ENCODE data around the gene SFTPB.
"Not testable (repeated sequence)": the region's sequence is repeated elsewhere in the genome, so short reads cannot be mapped to it uniquely, and the experiment has no call there.

SFTPB gene

GRCh38 chr2:85663594-85664565 lies 4.1 kb downstream of the SFTPB start:
- Mint-ChIP-seq H3K4me1 (ENCODE audit: low read depth) (no peaks in the 10 kb centered on the region), H3K9me3 (no peaks in the 10 kb centered on the region), H3K36me3 (ENCODE audit: low read depth) (no peaks in the 10 kb centered on the region), H3K27me3 (ENCODE audit: low read depth) (no peaks in the 10 kb centered on the region), H3K27ac (no peak overlapping the region), H3K4me3 (no peak overlapping the region)
- no peak for DNase-seq (ENCODE audit: low spot score)

- Mint-ChIP-seq H3K27ac (peak overlapping the region; percentile 41), H3K9me3 (no peaks in the 10 kb centered on the region), H3K36me3 (ENCODE audit: low read depth) (no peaks in the 10 kb centered on the region), H3K4me1 (ENCODE audit: low read depth) (no peaks in the 10 kb centered on the region), H3K27me3 (ENCODE audit: low read depth) (no peaks in the 10 kb centered on the region), H3K4me3 (no peak overlapping the region)
- no peak for DNase-seq (ENCODE audit: low spot score)
Observed at GRCh38 chr2:85662899-85663593, 5.0 kb downstream of the SFTPB start.

DNA sequence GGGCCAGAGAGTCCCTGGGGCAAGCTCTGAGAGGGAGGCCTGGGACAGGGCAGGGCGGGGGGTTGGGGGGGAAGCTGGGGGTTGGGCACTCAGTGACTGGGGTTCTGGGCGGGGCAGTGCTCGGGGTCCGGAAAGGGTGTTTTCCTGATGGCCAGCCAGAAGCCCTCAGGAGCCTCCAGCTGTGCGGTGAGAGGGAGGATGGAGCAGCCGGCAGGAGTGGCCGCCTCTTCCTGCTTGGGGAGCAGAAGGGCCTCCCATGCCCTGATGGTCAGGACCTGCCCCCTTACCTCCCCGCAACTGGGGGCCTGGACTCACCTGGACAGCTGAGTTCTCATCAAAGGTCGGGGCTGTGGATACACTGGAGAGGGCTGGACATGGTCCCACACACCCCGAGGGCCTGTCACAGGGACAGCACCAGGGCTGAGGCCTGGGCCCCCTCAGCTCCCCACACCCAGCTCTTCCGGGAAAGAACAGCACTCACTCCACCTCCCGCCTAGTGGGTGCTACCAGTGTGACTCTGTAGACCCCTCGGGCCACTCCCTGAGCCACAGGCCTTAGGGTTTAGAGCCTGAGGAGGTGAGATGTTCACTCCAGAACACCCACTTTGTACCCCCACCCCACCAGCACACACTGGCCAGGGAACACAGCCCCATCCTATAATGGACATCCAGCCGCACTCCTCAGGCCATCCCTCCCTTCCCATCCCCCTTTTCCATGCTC lies 6.7 kb downstream of the SFTPB start:
- no peak for DNase-seq (ENCODE audit: low spot score)
- H3K27ac Mint-ChIP-seq = no peak overlapping the region
- no peaks in the 10 kb centered on the region for H3K4me1 Mint-ChIP-seq (ENCODE audit: low read depth)
- no peaks in the 10 kb centered on the region for H3K36me3 Mint-ChIP-seq (ENCODE audit: low read depth)
- H3K9me3 Mint-ChIP-seq = no peaks in the 10 kb centered on the region
- H3K4me3 Mint-ChIP-seq = no peak overlapping the region
- no peaks in the 10 kb centered on the region for H3K27me3 Mint-ChIP-seq (ENCODE audit: low read depth)

- peaks cover 3% of the 10 kb centered on the region for H3K36me3 Mint-ChIP-seq (ENCODE audit: low read depth)
- H3K27ac Mint-ChIP-seq = no peak overlapping the region
- H3K9me3 Mint-ChIP-seq = no peaks in the 10 kb centered on the region
- DNase-seq (ENCODE audit: low spot score) = no peak
- H3K4me1 Mint-ChIP-seq (ENCODE audit: low read depth) = no peaks in the 10 kb centered on the region
- H3K27me3 Mint-ChIP-seq (ENCODE audit: low read depth) = no peaks in the 10 kb centered on the region
- no peak overlapping the region for H3K4me3 Mint-ChIP-seq
Observed at GRCh38 chr2:85660725-85661124, 7.3 kb downstream of the SFTPB start.

GRCh38 chr2:85660301-85660700 lies 7.7 kb downstream of the SFTPB start:
- H3K4me3 Mint-ChIP-seq; DNase-seq (ENCODE audit: low spot score); H3K27ac Mint-ChIP-seq; H3K4me1 Mint-ChIP-seq (ENCODE audit: low read depth); H3K27me3 Mint-ChIP-seq (ENCODE audit: low read depth); H3K9me3 Mint-ChIP-seq; H3K36me3 Mint-ChIP-seq (ENCODE audit: low read depth): not testable (repeated sequence)

DNA sequence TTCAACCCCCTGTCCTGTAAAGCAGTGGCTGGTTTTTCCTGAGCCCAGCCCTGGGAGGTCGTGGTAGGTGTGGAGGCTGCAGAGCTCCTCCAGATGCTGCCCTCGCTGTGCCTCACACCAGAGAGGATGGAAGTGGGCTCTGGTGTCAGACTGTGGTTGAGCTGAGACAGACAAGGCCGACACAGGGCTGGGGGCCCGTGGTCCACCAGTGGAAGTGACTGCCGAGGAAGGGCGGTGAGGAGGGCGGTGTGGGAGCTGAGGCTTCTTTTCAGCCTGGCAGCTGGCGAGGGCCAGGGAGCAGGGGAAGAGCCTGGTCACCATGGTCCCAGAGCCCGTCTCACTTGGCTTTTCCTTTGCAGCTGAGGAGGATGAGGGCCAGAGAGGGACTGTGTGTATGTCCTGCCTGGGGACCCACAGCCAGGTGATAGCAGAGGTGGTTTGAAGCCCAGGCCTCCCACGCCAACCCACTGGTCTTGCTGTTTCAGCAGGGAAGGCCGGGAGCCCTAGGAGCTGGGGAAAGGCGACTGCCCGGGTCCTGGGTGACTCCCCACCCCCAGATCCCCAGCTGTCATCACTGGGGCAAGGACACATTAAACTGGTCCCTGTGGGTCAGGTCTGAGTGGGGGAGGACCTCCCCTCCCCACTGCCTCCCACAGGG lies 8.5 kb downstream of the SFTPB start:
- Mint-ChIP-seq H3K9me3 (no peaks in the 10 kb centered on the region), H3K27me3 (ENCODE audit: low read depth) (no peaks in the 10 kb centered on the region), H3K4me3 (no peak overlapping the region), H3K27ac (no peak overlapping the region), H3K4me1 (ENCODE audit: low read depth) (no peaks in the 10 kb centered on the region), H3K36me3 (ENCODE audit: low read depth) (peaks cover 3% of the 10 kb centered on the region)
- no peak for DNase-seq (ENCODE audit: low spot score)

DNA sequence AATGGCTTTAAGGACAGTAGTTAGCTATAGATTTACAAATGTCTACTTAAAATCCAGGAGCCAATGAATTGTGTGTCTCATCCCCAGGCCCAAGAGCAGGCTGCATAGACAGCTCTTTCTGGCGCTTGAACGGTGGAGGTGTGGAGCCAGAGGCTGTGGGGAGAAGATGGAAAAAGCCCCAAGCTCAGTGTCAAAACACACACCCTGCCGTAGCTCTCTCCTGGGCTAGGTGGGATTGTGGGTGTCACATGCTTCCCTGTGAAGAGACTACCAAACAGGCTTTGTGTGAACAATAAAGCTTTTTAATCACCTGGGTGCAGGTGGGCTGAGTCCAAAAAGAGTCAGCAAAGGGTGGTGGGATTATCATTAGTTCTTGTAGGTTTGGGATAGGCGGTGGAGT lies 10.6 kb downstream of the SFTPB start:
- H3K4me3 Mint-ChIP-seq; H3K27ac Mint-ChIP-seq; H3K27me3 Mint-ChIP-seq (ENCODE audit: low read depth); H3K9me3 Mint-ChIP-seq; DNase-seq (ENCODE audit: low spot score); H3K4me1 Mint-ChIP-seq (ENCODE audit: low read depth): not testable (repeated sequence)
- H3K36me3 Mint-ChIP-seq (ENCODE audit: low read depth) = peaks cover 11% of the 10 kb centered on the region

DNA sequence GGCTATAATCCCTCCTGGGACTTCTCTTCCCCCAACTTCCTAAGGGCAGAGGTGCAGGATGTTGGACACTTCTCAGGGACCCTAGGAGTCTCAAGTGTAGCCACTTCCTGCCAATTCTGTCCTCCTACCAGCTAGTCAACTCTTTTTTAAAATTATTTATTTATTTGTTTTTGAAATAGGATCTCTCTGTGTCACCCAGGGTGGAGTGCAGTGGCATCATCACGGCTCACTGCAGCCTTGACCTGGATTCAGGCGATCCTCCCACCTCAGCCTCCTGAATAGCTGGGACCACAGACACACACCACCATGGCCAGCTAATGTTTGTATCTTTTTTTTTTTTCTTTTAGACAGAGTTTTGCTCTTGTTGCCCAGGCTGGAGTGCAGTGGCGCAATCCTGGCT lies 11.5 kb downstream of the SFTPB start:
- DNase-seq (ENCODE audit: low spot score) = no peak
- H3K4me1 Mint-ChIP-seq (ENCODE audit: low read depth) = no peaks in the 10 kb centered on the region
- no peak overlapping the region for H3K4me3 Mint-ChIP-seq
- H3K9me3 Mint-ChIP-seq = no peaks in the 10 kb centered on the region
- peaks cover 15% of the 10 kb centered on the region for H3K36me3 Mint-ChIP-seq (ENCODE audit: low read depth)
- no peak overlapping the region for H3K27ac Mint-ChIP-seq
- H3K27me3 Mint-ChIP-seq (ENCODE audit: low read depth) = no peaks in the 10 kb centered on the region

GRCh38 chr2:85655961-85656417 lies 12.0 kb downstream of the SFTPB start:
- Mint-ChIP-seq H3K4me3 (no peak overlapping the region), H3K36me3 (ENCODE audit: low read depth) (peaks cover 20% of the 10 kb centered on the region), H3K9me3 (no peaks in the 10 kb centered on the region), H3K4me1 (ENCODE audit: low read depth) (no peaks in the 10 kb centered on the region), H3K27ac (no peak overlapping the region), H3K27me3 (ENCODE audit: low read depth) (no peaks in the 10 kb centered on the region)
- DNase-seq (ENCODE audit: low spot score) = no peak

- H3K4me1 Mint-ChIP-seq (ENCODE audit: low read depth) = no peaks in the 10 kb centered on the region
- peaks cover 32% of the 10 kb centered on the region for H3K36me3 Mint-ChIP-seq (ENCODE audit: low read depth)
- H3K27ac Mint-ChIP-seq = peak overlapping the region; percentile 20
- no peak overlapping the region for H3K4me3 Mint-ChIP-seq
- no peak for DNase-seq (ENCODE audit: low spot score)
- H3K9me3 Mint-ChIP-seq = no peaks in the 10 kb centered on the region
- H3K27me3 Mint-ChIP-seq (ENCODE audit: low read depth) = no peaks in the 10 kb centered on the region
Observed at GRCh38 chr2:85653996-85654395, 14.0 kb downstream of the SFTPB start.

DNA sequence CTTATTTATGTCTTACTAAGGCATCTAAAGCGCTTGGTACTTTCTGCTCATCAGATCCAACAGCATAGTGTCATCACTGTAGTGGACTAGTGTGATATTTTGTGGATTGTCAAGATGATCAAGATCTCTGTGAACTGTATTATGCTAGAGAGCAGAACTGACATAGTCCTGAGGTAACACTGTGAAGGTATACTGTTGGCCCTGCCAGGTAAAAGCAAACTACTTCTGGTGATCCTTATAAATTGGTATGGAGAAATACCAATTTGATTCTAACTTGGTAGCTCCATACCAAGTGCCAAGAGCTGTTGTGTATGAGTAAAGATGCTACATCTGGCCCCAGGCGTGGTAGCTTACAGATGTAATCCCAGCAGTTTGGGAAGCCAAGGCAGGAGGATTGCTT lies 15.9 kb downstream of the SFTPB start:
- H3K9me3 Mint-ChIP-seq = no peaks in the 10 kb centered on the region
- peaks cover 1% of the 10 kb centered on the region for H3K4me1 Mint-ChIP-seq (ENCODE audit: low read depth)
- no peak overlapping the region for H3K27ac Mint-ChIP-seq
- peaks cover 52% of the 10 kb centered on the region for H3K36me3 Mint-ChIP-seq (ENCODE audit: low read depth)
- H3K27me3 Mint-ChIP-seq (ENCODE audit: low read depth) = no peaks in the 10 kb centered on the region
- no peak for DNase-seq (ENCODE audit: low spot score)
- no peak overlapping the region for H3K4me3 Mint-ChIP-seq

DNA sequence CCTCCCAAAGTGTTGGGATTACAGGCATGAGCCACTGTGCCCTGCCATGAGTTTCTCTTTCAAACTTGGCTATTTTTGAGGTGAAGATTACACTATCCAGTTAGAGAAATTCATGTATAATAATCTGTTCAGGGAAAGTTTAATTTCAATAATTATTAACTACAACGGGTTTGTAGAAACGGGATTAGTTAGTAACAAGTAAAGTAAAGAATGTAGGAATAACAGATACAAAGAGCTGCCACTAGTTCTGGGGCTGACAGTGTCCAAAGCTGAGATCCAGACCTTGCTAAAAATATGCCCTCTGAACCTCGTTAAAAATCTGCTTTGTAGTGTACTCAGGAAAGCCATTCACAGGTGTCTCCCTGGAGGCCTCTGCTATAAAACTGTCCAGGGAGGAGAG lies 16.9 kb downstream of the SFTPB start:
- Mint-ChIP-seq H3K36me3 (ENCODE audit: low read depth) (peaks cover 58% of the 10 kb centered on the region), H3K9me3 (no peaks in the 10 kb centered on the region), H3K4me1 (ENCODE audit: low read depth) (peaks cover 1% of the 10 kb centered on the region), H3K27me3 (ENCODE audit: low read depth) (no peaks in the 10 kb centered on the region), H3K4me3 (no peak overlapping the region), H3K27ac (no peak overlapping the region)
- no peak for DNase-seq (ENCODE audit: low spot score)

DNA sequence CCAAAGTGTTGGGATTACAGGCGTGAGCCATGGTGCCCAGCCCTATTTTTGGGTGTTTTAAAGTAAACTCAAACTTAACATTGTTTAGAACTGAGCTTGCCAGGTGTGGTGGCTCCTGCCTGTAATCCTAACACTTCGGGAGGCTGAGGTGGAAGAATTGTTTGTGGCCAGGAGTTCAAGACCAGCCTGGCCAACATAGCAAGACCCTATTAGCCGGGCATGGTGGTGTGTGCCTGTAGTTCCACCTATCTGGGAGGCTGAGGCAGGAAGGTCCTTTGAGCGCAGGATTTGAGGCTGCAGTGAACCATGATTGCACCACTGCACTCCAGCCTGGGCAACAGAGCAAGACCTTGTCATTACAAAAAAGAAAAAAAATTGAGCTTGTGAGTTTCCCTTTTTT lies 17.5 kb downstream of the SFTPB start:
- H3K27me3 Mint-ChIP-seq (ENCODE audit: low read depth) = no peaks in the 10 kb centered on the region
- no peak for DNase-seq (ENCODE audit: low spot score)
- no peak overlapping the region for H3K4me3 Mint-ChIP-seq
- peaks cover 61% of the 10 kb centered on the region for H3K36me3 Mint-ChIP-seq (ENCODE audit: low read depth)
- H3K9me3 Mint-ChIP-seq = no peaks in the 10 kb centered on the region
- H3K4me1 Mint-ChIP-seq (ENCODE audit: low read depth) = peaks cover 1% of the 10 kb centered on the region
- no peak overlapping the region for H3K27ac Mint-ChIP-seq

All from T-helper 2 cell treated with Interferon-gamma antibody and Interleukin-4, amounts not matched to agents 5 μg/mL and 100 μg/mL, for 36 hours (primary cell).